ENCODE data around the gene NOL11. TPM values are rescaled to one million over a fixed set of nuclear protein-coding genes. Genes with fewer than 3 reads are reported as not detected.

Gene NOL11
- total RNA-seq, 1 donor from 2014 or later = 90.4 TPM

DNA sequence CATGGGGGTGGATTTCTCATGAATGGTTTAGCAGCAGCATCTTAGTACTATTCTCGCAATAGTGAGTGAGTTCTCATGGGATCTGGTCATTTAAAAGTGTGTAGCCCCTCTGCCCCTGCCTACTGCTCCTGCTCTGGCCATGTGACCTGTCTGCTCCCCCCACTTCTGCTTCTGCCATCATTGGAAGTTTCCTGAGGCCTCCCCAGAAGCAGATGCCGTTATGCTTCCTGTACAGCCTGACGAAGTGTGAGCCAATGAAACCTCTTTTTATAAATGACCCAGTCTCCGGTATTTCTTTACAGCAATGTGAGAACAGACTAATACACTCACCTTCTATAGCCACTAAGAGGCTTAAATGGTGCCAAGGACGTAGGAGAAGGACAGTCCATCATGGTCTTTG, 51.5 kb downstream of the NOL11 start:
- Histone ChIP-seq H3K36me3 (no peaks in the 10 kb centered on the region), H3K4me1 (no peaks in the 10 kb centered on the region), H3K9me3 (ENCODE audit: low read depth) (no peaks in the 10 kb centered on the region), H3K9ac (no peak overlapping the region), H3K4me3 (no peak overlapping the region), H4K20me1 (ENCODE audit: low read depth) (no peaks in the 10 kb centered on the region), H3K27me3 (no peaks in the 10 kb centered on the region), H3K27ac (no peak overlapping the region), H3K79me2 (ENCODE audit: low read depth) (no peaks in the 10 kb centered on the region), H3F3A (ENCODE audit: low read depth) (no peaks in the 10 kb centered on the region), H3K4me2 (no peak overlapping the region), H2AFZ (replicated peaks) (no peak overlapping the region)
- H3K9me3 Mint-ChIP-seq = no peaks in the 10 kb centered on the region
- no peak for TF ChIP-seq EZH2 (IDR thresholded peaks at IDR 0.05)
- no peak for TF ChIP-seq EZH2phosphoT487 (IDR thresholded peaks at IDR 0.05)
- TF ChIP-seq, protein P1, sequence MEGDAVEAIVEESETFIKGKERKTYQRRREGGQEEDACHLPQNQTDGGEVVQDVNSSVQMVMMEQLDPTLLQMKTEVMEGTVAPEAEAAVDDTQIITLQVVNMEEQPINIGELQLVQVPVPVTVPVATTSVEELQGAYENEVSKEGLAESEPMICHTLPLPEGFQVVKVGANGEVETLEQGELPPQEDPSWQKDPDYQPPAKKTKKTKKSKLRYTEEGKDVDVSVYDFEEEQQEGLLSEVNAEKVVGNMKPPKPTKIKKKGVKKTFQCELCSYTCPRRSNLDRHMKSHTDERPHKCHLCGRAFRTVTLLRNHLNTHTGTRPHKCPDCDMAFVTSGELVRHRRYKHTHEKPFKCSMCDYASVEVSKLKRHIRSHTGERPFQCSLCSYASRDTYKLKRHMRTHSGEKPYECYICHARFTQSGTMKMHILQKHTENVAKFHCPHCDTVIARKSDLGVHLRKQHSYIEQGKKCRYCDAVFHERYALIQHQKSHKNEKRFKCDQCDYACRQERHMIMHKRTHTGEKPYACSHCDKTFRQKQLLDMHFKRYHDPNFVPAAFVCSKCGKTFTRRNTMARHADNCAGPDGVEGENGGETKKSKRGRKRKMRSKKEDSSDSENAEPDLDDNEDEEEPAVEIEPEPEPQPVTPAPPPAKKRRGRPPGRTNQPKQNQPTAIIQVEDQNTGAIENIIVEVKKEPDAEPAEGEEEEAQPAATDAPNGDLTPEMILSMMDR (IDR thresholded peaks at IDR 0.05) = no peak
- H3K4me1 Mint-ChIP-seq = no peaks in the 10 kb centered on the region
- H3K36me3 Mint-ChIP-seq = peaks cover 2% of the 10 kb centered on the region
- H3K27me3 Mint-ChIP-seq (ENCODE audit: insufficient read depth, low read depth) = no peaks in the 10 kb centered on the region
- H3K4me3 Mint-ChIP-seq = no peak overlapping the region
- no peak for DNase-seq (ENCODE audit: low spot score)
- H3K27ac Mint-ChIP-seq = no peak overlapping the region

DNA sequence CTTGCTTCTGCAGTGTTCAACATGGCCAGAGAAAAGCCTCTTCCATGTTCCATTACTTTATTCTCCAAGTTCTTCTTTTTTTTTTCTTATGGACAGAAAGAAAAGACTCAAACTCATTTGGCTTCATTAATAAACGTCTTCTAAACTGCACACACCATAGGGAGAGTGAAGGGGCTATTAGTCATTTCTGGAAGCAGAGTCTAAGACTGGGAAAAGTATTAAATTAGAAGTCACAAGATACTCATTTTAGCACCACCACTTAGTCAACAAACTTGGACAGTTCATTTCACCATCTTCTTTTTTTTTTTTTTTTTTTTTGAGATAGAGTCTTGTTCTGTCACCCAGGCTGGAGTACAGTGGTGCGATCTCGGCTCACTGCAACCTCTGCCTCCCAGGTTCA, 52.8 kb downstream of the NOL11 start:
- Histone ChIP-seq H4K20me1 (ENCODE audit: low read depth) (no peaks in the 10 kb centered on the region), H3K4me1 (no peaks in the 10 kb centered on the region), H3K79me2 (ENCODE audit: low read depth) (no peaks in the 10 kb centered on the region), H3K4me3 (no peak overlapping the region), H2AFZ (replicated peaks) (no peak overlapping the region), H3K36me3 (no peaks in the 10 kb centered on the region), H3F3A (ENCODE audit: low read depth) (no peaks in the 10 kb centered on the region), H3K4me2 (no peak overlapping the region), H3K27me3 (no peaks in the 10 kb centered on the region), H3K27ac (no peak overlapping the region), H3K9ac (no peak overlapping the region), H3K9me3 (ENCODE audit: low read depth) (no peaks in the 10 kb centered on the region)
- Mint-ChIP-seq H3K4me1 (no peaks in the 10 kb centered on the region), H3K36me3 (no peaks in the 10 kb centered on the region), H3K9me3 (no peaks in the 10 kb centered on the region), H3K27me3 (ENCODE audit: insufficient read depth, low read depth) (no peaks in the 10 kb centered on the region), H3K4me3 (no peak overlapping the region), H3K27ac (no peak overlapping the region)
- TF ChIP-seq EZH2 (IDR thresholded peaks at IDR 0.05) (no peak), EZH2phosphoT487 (IDR thresholded peaks at IDR 0.05) (no peak)
- TF ChIP-seq, protein P1 (IDR thresholded peaks at IDR 0.05) = no peak
- DNase-seq (ENCODE audit: low spot score) = no peak

DNA sequence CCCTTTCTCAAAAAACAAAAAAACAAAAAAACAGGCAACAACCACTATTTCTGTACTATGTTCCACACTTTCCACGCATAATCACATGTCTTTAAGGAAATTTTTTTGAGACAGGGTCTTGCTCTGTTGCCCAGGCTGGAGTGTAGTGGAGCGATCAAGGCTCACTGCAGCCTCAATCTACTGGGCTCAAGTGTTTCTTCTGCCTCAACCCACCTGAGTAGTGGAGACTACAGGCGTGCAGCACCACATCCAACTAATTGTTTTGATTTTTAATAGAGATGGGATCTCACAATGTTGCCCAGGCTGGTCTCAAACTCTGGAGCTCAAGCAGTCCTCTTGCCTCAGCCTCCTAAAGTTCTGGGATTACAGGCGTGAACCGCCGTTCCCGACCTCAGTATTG, 54.9 kb downstream of the NOL11 start:
- Mint-ChIP-seq H3K4me1 (no peaks in the 10 kb centered on the region), H3K9me3 (no peaks in the 10 kb centered on the region), H3K27ac (no peak overlapping the region), H3K4me3 (no peak overlapping the region), H3K36me3 (no peaks in the 10 kb centered on the region), H3K27me3 (ENCODE audit: insufficient read depth, low read depth) (no peaks in the 10 kb centered on the region)
- no peaks in the 10 kb centered on the region for H3F3A ChIP-seq (ENCODE audit: low read depth)
- H3K79me2 ChIP-seq (ENCODE audit: low read depth) = no peaks in the 10 kb centered on the region
- no peak overlapping the region for H3K9ac ChIP-seq
- H3K4me1 ChIP-seq = no peaks in the 10 kb centered on the region
- no peak overlapping the region for H3K27ac ChIP-seq
- no peaks in the 10 kb centered on the region for H3K9me3 ChIP-seq (ENCODE audit: low read depth)
- no peaks in the 10 kb centered on the region for H3K27me3 ChIP-seq
- no peak for DNase-seq (ENCODE audit: low spot score)
- no peaks in the 10 kb centered on the region for H4K20me1 ChIP-seq (ENCODE audit: low read depth)
- no peak overlapping the region for H2AFZ ChIP-seq (replicated peaks)
- TF ChIP-seq EZH2 (IDR thresholded peaks at IDR 0.05) (no peak), EZH2phosphoT487 (IDR thresholded peaks at IDR 0.05) (no peak)
- TF ChIP-seq, protein P1 (IDR thresholded peaks at IDR 0.05) = no peak
- no peaks in the 10 kb centered on the region for H3K36me3 ChIP-seq
- H3K4me3 ChIP-seq = no peak overlapping the region
- no peak overlapping the region for H3K4me2 ChIP-seq
